HG02798 (cell line): ENCODE results near the gene COG6.

Experiments
- ATAC-seq: cut with Tn5 transposase; IDR thresholded peaks from one replicate; pipeline ENCODE4 v1.9.1; 2021; ENCODE audit warnings: mild to moderate bottlenecking; ENCODE audit not compliant: unreplicated experiment, poor library complexity

Gene COG6

GRCh38 chr13:39676315-39676876 lies 20.9 kb downstream of the COG6 start:
- ATAC-seq: no peak

GRCh38 chr13:39682310-39682709 lies 26.8 kb downstream of the COG6 start:
- peak; percentile 41 for ATAC-seq

- ATAC-seq: peak; percentile 61
Measured at GRCh38 chr13:39682788-39683187, 27.3 kb downstream of the COG6 start.

GRCh38 chr13:39684531-39685137 lies 29.2 kb downstream of the COG6 start:
- no peak for ATAC-seq

GRCh38 chr13:39685652-39686051 lies 30.2 kb downstream of the COG6 start:
- no peak for ATAC-seq

GRCh38 chr13:39688278-39688677 lies 32.8 kb downstream of the COG6 start:
- no peak for ATAC-seq

GRCh38 chr13:39688699-39689405 lies 33.4 kb downstream of the COG6 start:
- peak; percentile 82 for ATAC-seq

GRCh38 chr13:39692660-39693438 lies 37.4 kb downstream of the COG6 start:
- ATAC-seq: no peak

GRCh38 chr13:39699274-39699673 lies 43.8 kb downstream of the COG6 start:
- no peak for ATAC-seq

GRCh38 chr13:39712626-39713025 lies 57.2 kb downstream of the COG6 start:
- no peak for ATAC-seq

GRCh38 chr13:39729156-39729555 lies 73.7 kb downstream of the COG6 start:
- ATAC-seq: no peak

- no peak for ATAC-seq
Measured at GRCh38 chr13:39734952-39735351, 79.5 kb downstream of the COG6 start.

- no peak for ATAC-seq
Measured at GRCh38 chr13:39737047-39737446, 81.6 kb downstream of the COG6 start.

GRCh38 chr13:39740761-39741160 lies 85.3 kb downstream of the COG6 start:
- no peak for ATAC-seq

- no peak for ATAC-seq
Measured at GRCh38 chr13:39748961-39749360, 93.5 kb downstream of the COG6 start.

GRCh38 chr13:39749528-39749927 lies 94.1 kb downstream of the COG6 start:
- no peak for ATAC-seq

- no peak for ATAC-seq
Measured at GRCh38 chr13:39751805-39752204, 96.3 kb downstream of the COG6 start.

GRCh38 chr13:39760521-39760920 lies 105.1 kb downstream of the COG6 start:
- ATAC-seq: peak; percentile 91

- ATAC-seq: no peak
Measured at GRCh38 chr13:39765801-39766463, 110.5 kb downstream of the COG6 start.

GRCh38 chr13:39766464-39767158 lies 111.1 kb downstream of the COG6 start:
- no peak for ATAC-seq
